ENCODE data around the gene E2F2.

DNA sequence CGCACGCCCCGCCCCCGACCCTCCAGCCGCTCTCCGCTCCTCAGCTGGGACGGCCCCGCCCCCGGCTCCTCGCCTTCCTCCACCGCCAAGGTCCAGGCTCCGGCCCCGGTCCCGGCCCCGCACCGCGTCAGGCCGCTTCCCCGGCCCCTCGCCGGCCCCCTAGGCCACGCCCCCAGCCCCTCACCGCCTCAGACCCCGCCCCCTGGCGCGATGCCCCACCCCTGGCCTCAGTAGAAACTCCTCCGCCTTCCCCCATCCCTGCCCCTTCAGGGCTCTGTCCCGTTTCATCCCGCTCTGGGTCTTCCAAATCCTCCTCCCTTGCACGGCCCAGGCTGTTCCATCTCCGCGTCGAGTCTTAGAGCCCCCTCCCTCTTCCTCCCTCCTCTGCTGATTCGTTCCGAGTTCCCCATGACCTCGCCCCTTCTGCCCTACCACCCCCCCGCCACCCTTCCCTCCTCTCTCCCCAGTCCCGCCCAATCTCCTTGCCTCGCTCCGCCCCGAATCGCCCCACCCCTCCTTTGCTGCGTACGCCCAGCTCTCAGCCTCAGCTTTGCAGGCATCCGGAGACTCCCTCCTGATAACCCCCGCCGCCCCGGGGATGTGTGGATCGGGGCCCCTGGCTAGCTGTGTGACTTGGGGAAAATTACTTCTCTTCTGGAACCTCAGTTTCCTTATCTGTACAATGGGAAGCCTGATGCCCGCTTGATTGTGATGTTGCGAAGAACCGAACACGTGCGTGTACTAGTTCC, 46.6 kb downstream of the E2F2 start:
- no peak for TF ChIP-seq CTCF (IDR thresholded peaks at IDR 0.05)
- TF ChIP-seq POLR2A (IDR thresholded peaks at IDR 0.05): peak in 1 of 2 donors; percentile 36

Data from heart left ventricle (tissue), 13 donors.